ENCODE results near the gene EEPD1.

The EEPD1 gene

GRCh38 chr7:36149694-36150452, 3.2 kb upstream of the EEPD1 start:
- Histone ChIP-seq H3K4me3 (ENCODE audit: low read depth, low read length) (no peak overlapping the region), H3K27ac (ENCODE audit: extremely low read depth, low read depth, low read length) (no peak overlapping the region), H3K9me3 (ENCODE audit: control insufficient read depth, insufficient read depth, low read depth, low read length) (no peaks in the 10 kb centered on the region), H3K4me1 (ENCODE audit: control insufficient read depth, insufficient read depth, low read length) (no peaks in the 10 kb centered on the region; the same call in 1 of the 2 replicates), H3K36me3 (ENCODE audit: control insufficient read depth in 2 of 2, insufficient read depth in 1 of 2, low read length in 2 of 2) (no peaks in the 10 kb centered on the region)
- ChIA-PET CTCF (interaction anchor here (0.7 kb wide), 1 partner anchor 44 kb away, joined by 4 read pairs; no protein-coding TSS in a partner anchor), POLR2A (no interaction called here)
- TF ChIP-seq TRIM28 (IDR thresholded peaks at IDR 0.05; ENCODE audit: borderline replicate concordance, low read length) (no peak), ZNF544 (tag by site-specific recombination; IDR thresholded peaks at IDR 0.05) (no peak), CTCF (tag by site-specific recombination; IDR thresholded peaks at IDR 0.05) (no peak), ZNF174 (tag by site-specific recombination; IDR thresholded peaks at IDR 0.05) (no peak), ZNF776 (tag by site-specific recombination; IDR thresholded peaks at IDR 0.05; ENCODE audit: borderline replicate concordance) (no peak), ZNF404 (tag by site-specific recombination; IDR thresholded peaks at IDR 0.05) (no peak), ZNF501 (tag by site-specific recombination; IDR thresholded peaks at IDR 0.05) (no peak)
- TF ChIP-seq, protein P1, sequence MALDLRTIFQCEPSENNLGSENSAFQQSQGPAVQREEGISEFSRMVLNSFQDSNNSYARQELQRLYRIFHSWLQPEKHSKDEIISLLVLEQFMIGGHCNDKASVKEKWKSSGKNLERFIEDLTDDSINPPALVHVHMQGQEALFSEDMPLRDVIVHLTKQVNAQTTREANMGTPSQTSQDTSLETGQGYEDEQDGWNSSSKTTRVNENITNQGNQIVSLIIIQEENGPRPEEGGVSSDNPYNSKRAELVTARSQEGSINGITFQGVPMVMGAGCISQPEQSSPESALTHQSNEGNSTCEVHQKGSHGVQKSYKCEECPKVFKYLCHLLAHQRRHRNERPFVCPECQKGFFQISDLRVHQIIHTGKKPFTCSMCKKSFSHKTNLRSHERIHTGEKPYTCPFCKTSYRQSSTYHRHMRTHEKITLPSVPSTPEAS (tag by site-specific recombination; IDR thresholded peaks at IDR 0.05), result no peak

GRCh38 chr7:36151921-36152755, 916 bp upstream of the EEPD1 start:
- Histone ChIP-seq H3K36me3 (ENCODE audit: control insufficient read depth in 2 of 2, insufficient read depth in 1 of 2, low read length in 2 of 2) (no peaks in the 10 kb centered on the region), H3K9me3 (ENCODE audit: control insufficient read depth, insufficient read depth, low read depth, low read length) (no peaks in the 10 kb centered on the region), H3K4me3 (ENCODE audit: low read depth, low read length) (peak overlapping the region; percentile 36), H3K27ac (ENCODE audit: extremely low read depth, low read depth, low read length) (no peak overlapping the region; the same call in 1 of the 2 replicates), H3K4me1 (ENCODE audit: control insufficient read depth, insufficient read depth, low read length) (no peaks in the 10 kb centered on the region; the same call in 1 of the 2 replicates)
- TF ChIP-seq, protein P2, sequence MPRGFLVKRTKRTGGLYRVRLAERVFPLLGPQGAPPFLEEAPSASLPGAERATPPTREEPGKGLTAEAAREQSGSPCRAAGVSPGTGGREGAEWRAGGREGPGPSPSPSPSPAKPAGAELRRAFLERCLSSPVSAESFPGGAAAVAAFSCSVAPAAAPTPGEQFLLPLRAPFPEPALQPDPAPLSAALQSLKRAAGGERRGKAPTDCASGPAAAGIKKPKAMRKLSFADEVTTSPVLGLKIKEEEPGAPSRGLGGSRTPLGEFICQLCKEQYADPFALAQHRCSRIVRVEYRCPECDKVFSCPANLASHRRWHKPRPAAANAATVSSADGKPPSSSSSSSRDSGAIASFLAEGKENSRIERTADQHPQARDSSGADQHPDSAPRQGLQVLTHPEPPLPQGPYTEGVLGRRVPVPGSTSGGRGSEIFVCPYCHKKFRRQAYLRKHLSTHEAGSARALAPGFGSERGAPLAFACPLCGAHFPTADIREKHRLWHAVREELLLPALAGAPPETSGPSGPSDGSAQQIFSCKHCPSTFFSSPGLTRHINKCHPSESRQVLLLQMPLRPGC (tag by site-specific recombination; IDR thresholded peaks at IDR 0.05), result no peak
- TF ChIP-seq ZFP3 (tag by site-specific recombination; IDR thresholded peaks at IDR 0.05; ENCODE audit: low read depth), result no peak
- peak; percentile 41 for TF ChIP-seq ZNF623 (tag by site-specific recombination; IDR thresholded peaks at IDR 0.05)
- TF ChIP-seq ZNF341 (tag by site-specific recombination; IDR thresholded peaks at IDR 0.05; ENCODE audit: low read depth), result peak; percentile 61
- peak; percentile 34; the same call in 1 of the 2 replicates for TF ChIP-seq ZNF600 (tag by site-specific recombination; IDR thresholded peaks at IDR 0.05)
- TF ChIP-seq IKZF3 (tag by site-specific recombination; IDR thresholded peaks at IDR 0.05), result no peak
- TF ChIP-seq ZNF335 (tag by site-specific recombination; conservative IDR thresholded peaks at IDR 0.05), result peak; percentile 84
- no peak for TF ChIP-seq ZNF302 (tag by site-specific recombination; IDR thresholded peaks at IDR 0.05; ENCODE audit: low read depth)
- TF ChIP-seq ZBTB20 (tag by site-specific recombination; IDR thresholded peaks at IDR 0.05), result peak; percentile 33; the same call in 1 of the 2 replicates
- POLR2A ChIA-PET, result no interaction called here
- CTCF ChIA-PET, result interaction anchor here (0.6 to 1.1 kb wide), 3 partner anchors 8 to 64 kb away, joined by 3 to 6 read pairs (median 4); no protein-coding TSS in a partner anchor
